GM12864 (cell line): ENCODE results near the gene KCNAB2.

Experiments used
- DNase-seq: peaks from one replicate; pipeline ENCODE4 v3.0.0-alpha.2; 2011; ENCODE audit warnings: low read depth
- H3K4me3 ChIP-seq: 2 replicates; pipeline ENCODE4 v1.5.1; 2011; ENCODE audit warnings: mild to moderate bottlenecking, low read depth, low read length, control low read depth
- TF ChIP-seq, protein P1 (sequence below): IDR thresholded peaks from 2 replicates; pipeline ENCODE4 v1.5.1; 2011; ENCODE audit warnings: low read depth, mild to moderate bottlenecking, moderate library complexity, low read length, control low read depth, inconsistent platforms; ENCODE audit errors: missing control alignments

Gene KCNAB2

DNA sequence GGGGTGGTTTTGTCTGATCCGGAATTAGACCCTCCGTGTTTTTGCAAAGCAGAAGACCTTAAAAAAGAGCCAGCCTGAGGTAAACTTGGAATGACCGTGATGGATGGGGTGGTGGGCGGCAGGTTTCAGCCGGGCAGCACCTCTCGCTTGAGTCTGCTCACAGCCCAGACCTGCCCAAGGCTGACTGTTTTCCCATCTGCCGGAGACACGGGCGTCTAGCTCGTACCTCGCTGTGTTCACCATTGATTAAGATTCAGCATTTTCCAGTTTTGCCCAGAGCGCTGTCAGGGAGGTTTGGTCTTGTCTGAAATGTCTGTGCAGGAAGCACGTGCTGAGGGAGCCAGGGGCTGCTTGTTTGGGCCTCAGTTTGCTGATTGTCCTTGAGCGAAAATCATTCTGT lies 591 bp downstream of the KCNAB2 start:
- TF ChIP-seq, protein P1, sequence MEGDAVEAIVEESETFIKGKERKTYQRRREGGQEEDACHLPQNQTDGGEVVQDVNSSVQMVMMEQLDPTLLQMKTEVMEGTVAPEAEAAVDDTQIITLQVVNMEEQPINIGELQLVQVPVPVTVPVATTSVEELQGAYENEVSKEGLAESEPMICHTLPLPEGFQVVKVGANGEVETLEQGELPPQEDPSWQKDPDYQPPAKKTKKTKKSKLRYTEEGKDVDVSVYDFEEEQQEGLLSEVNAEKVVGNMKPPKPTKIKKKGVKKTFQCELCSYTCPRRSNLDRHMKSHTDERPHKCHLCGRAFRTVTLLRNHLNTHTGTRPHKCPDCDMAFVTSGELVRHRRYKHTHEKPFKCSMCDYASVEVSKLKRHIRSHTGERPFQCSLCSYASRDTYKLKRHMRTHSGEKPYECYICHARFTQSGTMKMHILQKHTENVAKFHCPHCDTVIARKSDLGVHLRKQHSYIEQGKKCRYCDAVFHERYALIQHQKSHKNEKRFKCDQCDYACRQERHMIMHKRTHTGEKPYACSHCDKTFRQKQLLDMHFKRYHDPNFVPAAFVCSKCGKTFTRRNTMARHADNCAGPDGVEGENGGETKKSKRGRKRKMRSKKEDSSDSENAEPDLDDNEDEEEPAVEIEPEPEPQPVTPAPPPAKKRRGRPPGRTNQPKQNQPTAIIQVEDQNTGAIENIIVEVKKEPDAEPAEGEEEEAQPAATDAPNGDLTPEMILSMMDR = no peak
- DNase-seq = no peak
- H3K4me3 ChIP-seq = no peak overlapping the region

GRCh38 chr1:6048179-6048867 lies 2.6 kb downstream of the KCNAB2 start:
- no peak for DNase-seq
- no peak overlapping the region for H3K4me3 ChIP-seq
- TF ChIP-seq, protein P1 = no peak

- TF ChIP-seq, protein P1 = no peak
- H3K4me3 ChIP-seq = no peak overlapping the region
- DNase-seq = no peak
These were observed 3.7 kb downstream of the KCNAB2 start for GRCh38 chr1:6049419-6049818.

DNA sequence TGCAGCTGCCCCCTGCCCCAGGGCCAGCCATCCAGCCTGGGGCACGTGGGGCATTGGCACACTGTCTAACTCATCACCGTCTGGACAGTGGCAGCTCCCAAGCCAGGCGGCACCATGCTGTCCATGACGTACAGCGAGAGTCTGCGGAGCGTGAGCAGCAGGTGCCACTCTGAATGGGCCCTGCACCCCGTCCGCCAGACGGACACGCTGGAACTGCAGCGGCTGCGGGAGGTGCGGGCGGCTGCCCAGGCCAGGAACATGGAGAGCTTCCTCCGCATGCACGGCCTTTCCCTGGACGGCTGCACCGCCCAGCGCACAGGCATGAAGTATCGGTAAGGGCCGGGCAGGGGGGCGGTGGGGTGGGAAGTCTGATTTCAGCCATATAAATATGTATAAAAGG lies 5.7 kb downstream of the KCNAB2 start:
- DNase-seq = no peak
- no peak overlapping the region for H3K4me3 ChIP-seq
- TF ChIP-seq, protein P1 = no peak

GRCh38 chr1:6052543-6053205 lies 7.0 kb downstream of the KCNAB2 start:
- TF ChIP-seq, protein P1 = peak; percentile 43
- H3K4me3 ChIP-seq = no peak overlapping the region
- no peak for DNase-seq

DNA sequence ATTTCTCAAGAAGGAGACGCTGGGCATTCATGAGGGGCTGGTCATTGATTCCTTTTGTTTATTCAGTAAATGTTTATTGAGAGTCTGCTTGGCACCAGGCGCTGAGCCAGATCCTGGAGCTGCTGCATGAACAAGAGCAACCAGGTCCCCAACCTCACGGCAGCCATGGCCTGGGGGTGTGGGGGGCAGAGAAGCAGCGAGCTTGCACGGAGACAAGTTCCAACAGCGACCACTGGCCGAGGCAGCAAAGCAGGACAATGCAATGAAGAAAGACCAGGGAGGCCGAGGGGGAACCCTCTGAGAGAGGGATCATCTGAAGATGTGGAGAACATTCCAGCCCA lies 7.5 kb downstream of the KCNAB2 start:
- TF ChIP-seq, protein P1 = no peak
- no peak for DNase-seq
- H3K4me3 ChIP-seq = no peak overlapping the region

DNA sequence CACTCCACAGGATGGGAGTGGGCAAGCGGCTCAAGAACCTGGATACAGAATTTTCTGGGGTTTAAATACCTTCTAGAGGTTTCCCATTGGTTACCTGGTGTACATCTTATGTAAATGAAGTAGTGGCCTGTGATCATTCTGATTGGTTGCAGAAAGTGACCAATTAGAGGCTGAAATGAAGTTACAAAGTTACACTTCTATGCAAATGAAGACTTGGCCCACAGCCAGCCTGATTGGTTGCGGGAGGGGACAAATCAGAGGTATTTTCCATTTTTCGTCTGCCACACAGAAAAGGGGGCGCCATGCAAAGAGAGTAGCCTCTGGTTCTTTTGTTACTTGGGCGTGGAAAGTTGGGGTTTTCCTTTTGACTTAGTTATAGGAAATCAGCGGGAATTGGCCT lies 8.9 kb downstream of the KCNAB2 start:
- H3K4me3 ChIP-seq = no peak overlapping the region
- no peak for DNase-seq
- TF ChIP-seq, protein P1 = no peak
